SH-SY5Y (cell line): ENCODE measurements around the gene CTSD.

ENCODE experiments used
- GATA2 ChIP-seq: IDR thresholded peaks from 2 replicates; pipeline ENCODE4 v1.6.1; 2011; ENCODE audit warnings: mild to moderate bottlenecking, low read depth, low read length
- GATA3 ChIP-seq: IDR thresholded peaks from 2 replicates; pipeline ENCODE4 v1.6.1; 2011; ENCODE audit warnings: low read depth, mild to moderate bottlenecking, low read length, moderate library complexity

The CTSD gene

DNA sequence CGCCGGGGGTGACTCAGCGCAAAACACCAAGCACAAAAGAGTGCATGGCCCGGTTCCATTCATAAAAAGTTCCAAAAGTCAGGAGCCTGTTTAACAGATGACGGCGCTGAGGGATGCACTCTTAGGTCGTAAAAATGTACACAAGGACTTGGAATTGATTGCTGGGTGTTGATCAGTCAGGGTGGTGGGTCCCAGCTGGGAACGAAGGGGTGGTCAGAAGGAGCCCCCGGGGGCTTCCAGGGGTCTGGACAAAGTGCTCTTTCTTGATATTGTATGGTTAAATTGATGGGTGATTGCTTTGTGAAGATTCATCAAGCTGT is 34.1 kb downstream of the CTSD start:
- TF ChIP-seq GATA2 (no peak), GATA3 (no peak)

DNA sequence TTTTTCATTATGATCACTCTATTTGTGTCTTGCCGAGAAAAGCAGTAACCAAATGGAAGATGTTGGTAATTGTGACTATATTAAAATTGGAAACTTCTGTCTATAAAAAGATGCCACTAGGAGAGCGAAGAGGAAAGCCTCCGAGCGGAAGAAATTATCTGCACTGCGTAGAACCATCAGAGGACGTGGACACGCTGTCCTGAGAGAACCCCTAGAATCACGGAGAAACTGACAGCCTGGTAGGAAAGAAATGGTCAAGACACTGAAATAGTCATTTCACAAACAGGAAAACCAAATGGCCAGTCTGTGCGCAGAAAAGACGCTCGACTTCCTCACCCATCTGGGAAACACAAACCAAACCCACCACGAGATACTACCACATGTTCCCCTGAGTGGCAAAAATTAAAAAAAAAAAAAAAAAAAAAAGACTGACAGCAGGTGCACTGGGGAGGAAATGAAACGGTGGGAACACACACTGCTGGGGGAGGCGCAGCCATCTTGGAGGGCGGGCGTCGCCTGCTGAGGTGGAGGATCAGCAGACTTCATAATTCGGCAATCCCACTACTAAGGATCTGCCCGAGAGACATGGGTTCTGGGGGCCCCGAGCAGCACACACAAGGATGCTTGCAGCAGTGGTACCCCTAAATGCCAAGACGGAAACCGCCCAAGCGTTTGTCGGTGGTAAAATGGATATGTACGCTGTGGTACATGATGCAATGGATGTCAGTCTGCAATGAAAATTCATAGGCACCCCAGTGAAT is 34.6 kb downstream of the CTSD start:
- no peak for TF ChIP-seq GATA2

GRCh38 chr11:1728301-1728700 is 35.4 kb downstream of the CTSD start:
- TF ChIP-seq GATA3 (no peak), GATA2 (no peak)

DNA sequence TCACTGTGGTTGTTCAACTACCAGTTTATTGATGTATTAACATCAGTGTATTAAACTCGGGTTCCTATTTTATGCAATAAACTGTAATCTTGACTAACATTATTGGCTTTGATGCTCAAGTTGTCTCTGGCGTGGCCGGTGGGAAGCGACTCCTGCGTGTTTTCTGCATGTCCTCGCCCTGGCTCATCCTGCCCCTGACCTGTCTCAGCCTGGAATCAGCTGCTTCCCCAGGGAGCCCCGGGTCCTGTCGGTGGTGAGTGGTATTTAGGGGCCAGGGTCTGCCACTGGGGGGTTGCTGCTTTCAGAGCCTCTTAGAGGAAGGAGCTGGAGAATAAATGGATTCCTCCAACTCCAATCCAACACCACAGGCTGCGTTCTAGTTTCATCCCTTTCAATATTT is 35.9 kb downstream of the CTSD start:
- no peak for TF ChIP-seq GATA2
- no peak for TF ChIP-seq GATA3

- TF ChIP-seq GATA3, result no peak
- TF ChIP-seq GATA2, result no peak
These were observed 36.5 kb downstream of the CTSD start for GRCh38 chr11:1727096-1727690.

- TF ChIP-seq GATA3, result no peak
These were observed 43.9 kb downstream of the CTSD start for GRCh38 chr11:1719781-1720180.

- no peak for TF ChIP-seq GATA2
- TF ChIP-seq GATA3, result no peak
These were observed 45.4 kb downstream of the CTSD start for GRCh38 chr11:1718326-1718725.

DNA sequence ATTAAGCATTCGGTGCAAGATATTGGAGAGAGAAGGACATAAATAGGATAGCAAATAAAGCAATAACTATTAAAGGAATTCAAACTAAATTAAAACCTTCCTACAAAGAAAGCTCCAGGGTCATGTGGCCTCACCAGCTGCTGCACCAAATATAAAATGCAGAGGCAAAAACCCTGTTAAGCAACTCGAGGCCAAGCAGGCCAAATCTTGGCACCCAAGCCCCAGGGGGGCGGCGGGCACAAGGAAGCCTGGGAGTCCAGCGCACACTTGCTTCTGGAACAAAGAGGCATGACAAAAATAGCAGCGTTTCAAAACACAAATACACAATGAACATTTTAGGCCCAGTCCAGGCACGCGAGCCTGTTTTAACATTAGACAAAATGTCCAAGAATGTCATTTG is 46.0 kb downstream of the CTSD start:
- TF ChIP-seq GATA2 (no peak), GATA3 (no peak)

DNA sequence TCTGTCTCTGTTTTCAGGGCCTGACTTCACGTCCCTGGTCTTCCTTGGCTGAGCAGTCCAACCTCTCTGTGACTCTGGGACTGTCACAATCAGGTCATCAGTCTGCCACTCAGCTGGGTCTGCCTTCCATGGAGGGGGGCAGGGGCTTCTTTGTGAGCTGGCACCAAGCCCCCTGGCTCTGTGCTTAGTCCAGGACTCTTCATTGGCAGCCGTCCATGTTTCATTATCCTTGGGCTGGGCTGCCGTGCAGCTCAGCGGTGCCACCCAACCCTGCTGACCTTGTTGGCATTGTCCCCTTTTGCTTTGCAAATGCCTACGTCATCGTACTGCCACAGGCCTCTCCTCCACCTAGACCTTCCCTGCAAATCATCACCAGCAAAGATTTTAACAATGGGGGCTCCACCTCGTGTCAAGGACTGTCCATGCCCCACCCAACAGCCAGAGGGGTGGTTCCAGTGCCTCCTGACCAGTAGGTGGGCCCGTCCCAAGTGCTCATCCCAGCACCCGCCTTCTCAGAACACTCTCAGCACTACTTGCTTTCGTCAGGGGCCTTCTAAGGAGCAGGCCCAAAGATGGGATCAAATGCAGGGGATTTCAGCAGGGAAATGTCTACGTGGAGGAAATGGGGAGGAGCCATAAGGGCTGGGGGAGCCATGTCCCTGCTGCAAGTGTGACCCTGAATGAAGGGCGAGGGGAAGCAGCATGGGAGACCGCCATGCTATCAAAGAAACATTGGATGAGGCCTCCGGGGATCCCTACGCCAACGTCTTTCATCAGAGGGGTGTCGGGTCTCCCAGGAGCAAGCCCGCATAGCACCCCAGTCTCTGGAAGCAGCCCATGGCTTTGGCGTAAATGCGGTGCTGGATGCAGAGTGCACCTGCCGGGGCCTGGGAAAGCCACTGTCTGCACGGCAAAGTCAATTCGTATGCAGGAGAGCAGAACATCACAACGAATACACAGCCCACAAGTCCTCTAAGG is 48.5 kb downstream of the CTSD start:
- TF ChIP-seq GATA2 (no peak), GATA3 (no peak)

DNA sequence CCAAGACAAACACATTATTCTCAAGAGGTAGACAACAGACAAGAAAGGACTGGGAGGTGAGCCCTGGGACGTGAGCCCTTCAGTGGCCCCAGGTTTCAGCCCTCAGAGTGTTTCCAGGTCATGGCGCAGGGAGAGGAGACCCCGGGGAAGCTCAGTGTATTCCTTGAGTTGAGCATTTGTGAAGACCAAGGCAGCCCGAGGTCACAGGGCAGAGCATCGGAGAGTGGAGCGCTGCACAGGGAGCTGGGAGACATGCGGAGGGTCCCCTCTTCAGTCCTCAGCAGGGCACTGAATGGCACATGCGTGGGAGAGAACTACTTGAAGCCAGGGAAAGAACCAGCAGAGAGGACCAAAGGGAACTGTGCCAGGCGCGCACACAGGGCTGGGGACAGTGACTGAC is 55.0 kb downstream of the CTSD start:
- TF ChIP-seq GATA3 (no peak), GATA2 (no peak)

GRCh38 chr11:1707751-1708150 is 56.0 kb downstream of the CTSD start:
- TF ChIP-seq GATA3, result no peak
- TF ChIP-seq GATA2, result no peak

DNA sequence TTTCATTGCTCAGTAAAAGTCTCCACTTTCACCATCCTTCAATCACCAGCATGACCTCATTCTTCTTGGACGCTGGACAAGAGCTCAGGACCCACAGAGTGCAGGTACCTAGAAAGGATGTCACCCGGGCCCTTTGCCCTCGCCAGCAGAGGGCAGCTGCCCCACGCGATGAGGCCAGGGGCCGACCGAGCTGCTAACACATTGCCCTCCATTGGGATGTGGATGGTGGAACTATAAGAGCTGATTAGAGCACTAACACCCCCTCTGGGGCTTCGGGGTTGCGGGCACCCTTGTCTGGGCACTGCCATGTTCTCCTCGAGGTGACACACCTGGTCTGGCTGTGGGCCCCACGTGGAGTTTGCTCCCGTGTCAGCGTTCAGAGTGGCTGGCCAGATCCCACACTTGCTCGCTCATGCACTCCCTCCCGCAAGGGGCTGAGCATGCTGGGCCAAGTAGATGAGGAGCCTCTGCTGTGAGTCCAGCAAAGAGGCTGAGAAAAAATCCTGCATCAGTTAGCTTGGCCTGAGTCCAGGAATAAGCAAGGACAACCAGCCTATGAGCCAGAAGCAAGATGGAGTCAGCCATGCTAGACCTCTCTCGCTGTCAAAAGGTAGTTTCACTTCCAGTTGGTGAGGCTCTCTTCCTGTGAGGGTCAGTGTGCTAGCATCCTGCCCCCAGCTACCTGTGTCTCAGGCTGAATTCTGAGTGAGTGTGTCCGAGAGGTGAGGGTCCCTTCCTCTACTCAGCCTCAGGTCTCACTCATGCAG is 56.9 kb downstream of the CTSD start:
- TF ChIP-seq GATA3 (no peak), GATA2 (no peak)

GRCh38 chr11:1705126-1706052 is 58.3 kb downstream of the CTSD start:
- TF ChIP-seq GATA3 (no peak), GATA2 (no peak)
